ENCODE results near the gene CCDC38. TPM values are rescaled to one million over a fixed set of nuclear protein-coding genes. Genes with fewer than 3 reads are reported as not detected.
A peak's percentile ranks its signal among the peaks of the same experiment; 100 is the strongest.

CCDC38 gene
- total RNA-seq, 2 donors from 2014 or later, result 0.33 TPM; not detected in 1

GRCh38 chr12:95830335-95831089, 111.9 kb downstream of the CCDC38 start:
- Mint-ChIP-seq H3K27me3 (peaks cover 25 to 29% of the 10 kb centered on the region in 2 donors), H3K4me3 (no peak overlapping the region), H3K36me3 (no peaks in the 10 kb centered on the region), H3K27ac (no peak overlapping the region), H3K9me3 (no peaks in the 10 kb centered on the region), H3K4me1 (ENCODE audit: low read depth in 2 of 2) (peaks cover 0 to 3% of the 10 kb centered on the region in 2 donors)
- DNase-seq (ENCODE audit: low spot score) (no peak), ATAC-seq (peak in 1 of 2 donors; percentile 58)

- Mint-ChIP-seq H3K9me3 (no peaks in the 10 kb centered on the region), H3K36me3 (no peaks in the 10 kb centered on the region)
Measured at GRCh38 chr12:95829395-95829794, 113.0 kb downstream of the CCDC38 start.

GRCh38 chr12:95820096-95820703, 122.2 kb downstream of the CCDC38 start:
- no peak overlapping the region for H3K27ac Mint-ChIP-seq
- ATAC-seq, result no peak
- H3K36me3 Mint-ChIP-seq, result no peaks in the 10 kb centered on the region
- no peaks in the 10 kb centered on the region for H3K9me3 Mint-ChIP-seq
- no peak overlapping the region for H3K4me3 Mint-ChIP-seq
- H3K4me1 Mint-ChIP-seq (ENCODE audit: low read depth in 2 of 2), result no peaks in the 10 kb centered on the region
- no peak for DNase-seq (ENCODE audit: low spot score)
- peaks cover 10 to 20% of the 10 kb centered on the region in 2 donors for H3K27me3 Mint-ChIP-seq

More at GRCh38 chr12:95829395-95829794, 113.0 kb downstream of the CCDC38 start:
- no peak overlapping the region for H3K27ac Mint-ChIP-seq
- no peak for ATAC-seq
- H3K4me3 Mint-ChIP-seq, result no peak overlapping the region
- DNase-seq (ENCODE audit: low spot score), result no peak
- H3K27me3 Mint-ChIP-seq, result peaks cover 25 to 29% of the 10 kb centered on the region in 2 donors
- peaks cover 0 to 3% of the 10 kb centered on the region in 2 donors for H3K4me1 Mint-ChIP-seq (ENCODE audit: low read depth in 2 of 2)

Other genes with a start within 250 kb of the CCDC38 start
- gene NTN4, start 151.8 kb downstream of the CCDC38 start, total RNA-seq, result not detected
- gene SNRPF, start 83.7 kb downstream of the CCDC38 start, total RNA-seq, result 10 to 100 TPM; 31.5 to 62.6 TPM
- 1 to 10 TPM in 1 of 2 donors, under 1 TPM in 1; 0.74 to 2.1 TPM for gene AMDHD1, start 717 bp upstream of the CCDC38 start, total RNA-seq
- gene HAL, start 53.7 kb upstream of the CCDC38 start, total RNA-seq, result 1 to 10 TPM in 1 of 2 donors, under 1 TPM in 1; 0.50 to 1.6 TPM
- 10 to 100 TPM; 43.5 to 47.3 TPM for gene LTA4H, start 93.0 kb upstream of the CCDC38 start, total RNA-seq

All from natural killer cell treated with Interleukin-12 subunit alpha and Interleukin-12 subunit beta and Interleukin-15 and Interleukin-18, amount 100 ng/mL, for 72 hours (primary cell).